Neural cell (in vitro differentiated cells): ENCODE results near the gene SPAG16. TPM values are rescaled to one million over a fixed set of nuclear protein-coding genes. Genes with fewer than 3 reads are reported as not detected.

ENCODE experiments used
- H2AFZ ChIP-seq: fragments of 200-600, 300-800 bp; sonication (generic), shearing (Covaris generic); 2 replicates; pipeline ENCODE4 v1.6.0; 2014; ENCODE audit warnings: low read depth, mild to moderate bottlenecking, antibody characterized with exemption, low read length, moderate library complexity
- H3F3A ChIP-seq: fragments of 200-600 bp; shearing (Covaris generic); 2 replicates; pipeline ENCODE4 v1.6.1; 2016; ENCODE audit warnings: mild to moderate bottlenecking, moderate library complexity, mixed read lengths, antibody characterized with exemption, low read length; ENCODE audit not compliant: insufficient read depth, poor library complexity, severe bottlenecking
- H3K27ac ChIP-seq: fragments of 200-600, 300-800 bp; sonication (generic), shearing (Covaris generic); 2 replicates; pipeline ENCODE4 v1.5.1; 2014; ENCODE audit warnings: mild to moderate bottlenecking, low read length, moderate library complexity
- H3K27me3 ChIP-seq: fragments of 300-800, 200-600 bp; sonication (generic), shearing (Covaris generic); 2 replicates; pipeline ENCODE4 v1.6.0; 2014; ENCODE audit warnings: mild to moderate bottlenecking, low read depth, low read length, moderate library complexity; ENCODE audit not compliant: insufficient read depth
- H3K36me3 ChIP-seq: fragments of 300-800, 200-600 bp; sonication (generic), shearing (Covaris generic); 2 replicates; pipeline ENCODE4 v1.5.1; 2014; ENCODE audit warnings: mild to moderate bottlenecking, antibody characterized with exemption, low read length, moderate library complexity; ENCODE audit not compliant: insufficient read depth
- H3K4me2 ChIP-seq: fragments of 300-800, 200-600 bp; sonication (generic), shearing (Covaris generic); 2 replicates; pipeline ENCODE4 v1.6.0; 2014; ENCODE audit warnings: mild to moderate bottlenecking, low read length
- H3K4me3 ChIP-seq: fragments of 300-800, 200-600 bp; sonication (generic), shearing (Covaris generic); 2 replicates; pipeline ENCODE4 v1.5.1; 2014; ENCODE audit warnings: mild to moderate bottlenecking, low read length, moderate library complexity
- H3K79me2 ChIP-seq: fragments of 200-600 bp; shearing (Covaris generic); replicated peaks from 2 replicates; pipeline ENCODE4 v1.6.0; 2014; ENCODE audit warnings: mild to moderate bottlenecking, low read length, moderate library complexity; ENCODE audit not compliant: insufficient read depth
- H3K9ac ChIP-seq: fragments of 300-800, 200-600 bp; sonication (generic), shearing (Covaris generic); 2 replicates; pipeline ENCODE4 v1.6.1; 2016; ENCODE audit warnings: mild to moderate bottlenecking, low read length, mixed read lengths
- H3K9me2 ChIP-seq: fragments of 200-600 bp; shearing (Covaris generic); 2 replicates; pipeline ENCODE4 v1.6.1; 2016; ENCODE audit warnings: mild to moderate bottlenecking, low read length, mixed read lengths; ENCODE audit not compliant: insufficient read depth
- H3K9me3 ChIP-seq: fragments of 200-600, 300-800 bp; sonication (generic), shearing (Covaris generic); 2 replicates; pipeline ENCODE4 v1.6.1; 2016; ENCODE audit warnings: mild to moderate bottlenecking, mixed run types, low read length, moderate library complexity, mixed read lengths
- H4K20me1 ChIP-seq: fragments of 200-600 bp; shearing (Covaris generic); 2 replicates; pipeline ENCODE4 v1.6.1; 2016; ENCODE audit warnings: mild to moderate bottlenecking, mixed run types; ENCODE audit not compliant: insufficient read depth
- CTCF ChIP-seq: fragments of 450-650 bp; IDR thresholded peaks from 2 replicates; pipeline ENCODE4 v1.5.1; 2014; ENCODE audit warnings: antibody characterized with exemption, mild to moderate bottlenecking, moderate library complexity; ENCODE audit not compliant: poor library complexity, severe bottlenecking
- EP300 ChIP-seq: fragments of 450-650 bp; conservative IDR thresholded peaks from 2 replicates; pipeline ENCODE4 v1.6.1; 2014; ENCODE audit warnings: antibody characterized with exemption, mild to moderate bottlenecking, moderate library complexity; ENCODE audit not compliant: poor library complexity, severe bottlenecking
- EZH2 ChIP-seq: fragments of 200-600, 300-800 bp; shearing (Covaris generic), sonication (generic); IDR thresholded peaks from 2 replicates; pipeline ENCODE4 v1.6.1; 2014; ENCODE audit warnings: antibody characterized with exemption, low read length, borderline replicate concordance, mild to moderate bottlenecking; ENCODE audit not compliant: insufficient read depth, poor library complexity, severe bottlenecking
- MXI1 ChIP-seq: fragments of 450-650 bp; conservative IDR thresholded peaks from 2 replicates; pipeline ENCODE4 v1.6.1; 2014; ENCODE audit warnings: antibody characterized with exemption, mild to moderate bottlenecking; ENCODE audit not compliant: poor library complexity, severe bottlenecking
- POLR2AphosphoS5 ChIP-seq: IDR thresholded peaks from 2 replicates; pipeline ENCODE4 v1.6.1; 2012
- RAD21 ChIP-seq: fragments of 450-650 bp; conservative IDR thresholded peaks from 2 replicates; pipeline ENCODE4 v1.6.1; 2014; ENCODE audit warnings: antibody characterized with exemption, mild to moderate bottlenecking, moderate library complexity
- REST ChIP-seq: IDR thresholded peaks from 2 replicates; pipeline ENCODE4 v1.6.1; 2012; ENCODE audit warnings: borderline replicate concordance
- SMC3 ChIP-seq: fragments of 450-650 bp; conservative IDR thresholded peaks from 2 replicates; pipeline ENCODE4 v1.6.1; 2014; ENCODE audit warnings: antibody characterized with exemption, mild to moderate bottlenecking, moderate library complexity; ENCODE audit not compliant: poor library complexity
- TAF1 ChIP-seq: IDR thresholded peaks from 2 replicates; pipeline ENCODE4 v1.6.1; 2012; ENCODE audit warnings: low read depth
- polyA plus RNA-seq: library from polyadenylated mRNA; depleted of rRNA; stranded (reverse); fragments of >200 nt; gene quantifications from 2 replicates; pipeline ENCODE4 v1.2.3, GENCODE V29; 2014

The SPAG16 gene
- polyA plus RNA-seq, 1 donor from 2014 or later, result 75.4 TPM

- Histone ChIP-seq H3K4me3 (no peak overlapping the region), H3K79me2 (no peaks in the 10 kb centered on the region), H3F3A (no peaks in the 10 kb centered on the region), H3K27ac (no peak overlapping the region), H3K4me2 (no peak overlapping the region), H3K9me2 (no peaks in the 10 kb centered on the region), H2AFZ (no peak overlapping the region), H3K27me3 (no peaks in the 10 kb centered on the region), H3K36me3 (no peaks in the 10 kb centered on the region), H4K20me1 (no peaks in the 10 kb centered on the region), H3K9me3 (no peaks in the 10 kb centered on the region), H3K9ac (no peak overlapping the region)
- no peak for TF ChIP-seq CTCF
- TF ChIP-seq RAD21, result no peak
- TF ChIP-seq SMC3, result no peak
- no peak for TF ChIP-seq POLR2AphosphoS5
- no peak for TF ChIP-seq EZH2
- TF ChIP-seq TAF1, result no peak
- no peak for TF ChIP-seq EP300
- no peak for TF ChIP-seq MXI1
- no peak for TF ChIP-seq REST
Observed at GRCh38 chr2:213279116-213279620, 5.1 kb upstream of the SPAG16 start.

GRCh38 chr2:213279971-213280370, 4.3 kb upstream of the SPAG16 start:
- no peaks in the 10 kb centered on the region for H4K20me1 ChIP-seq
- peaks cover 4% of the 10 kb centered on the region for H3K79me2 ChIP-seq
- H3K27me3 ChIP-seq, result no peaks in the 10 kb centered on the region
- no peaks in the 10 kb centered on the region for H3K9me2 ChIP-seq
- no peak overlapping the region for H3K9ac ChIP-seq
- no peak overlapping the region for H3K4me3 ChIP-seq
- H3K27ac ChIP-seq, result no peak overlapping the region
- TF ChIP-seq POLR2AphosphoS5, result no peak
- no peak for TF ChIP-seq CTCF
- TF ChIP-seq RAD21, result no peak
- no peak for TF ChIP-seq TAF1
- TF ChIP-seq EP300, result no peak
- no peak for TF ChIP-seq REST
- no peaks in the 10 kb centered on the region for H3K36me3 ChIP-seq
- H2AFZ ChIP-seq, result no peak overlapping the region
- no peaks in the 10 kb centered on the region for H3K9me3 ChIP-seq
- no peaks in the 10 kb centered on the region for H3F3A ChIP-seq
- no peak overlapping the region for H3K4me2 ChIP-seq
